ENCODE results near the gene SORT1. TPM values are rescaled to one million over a fixed set of nuclear protein-coding genes. Genes with fewer than 3 reads are reported as not detected.

The SORT1 gene
- total RNA-seq, 1 experiment from 2014 or later, result 47.9 TPM

DNA sequence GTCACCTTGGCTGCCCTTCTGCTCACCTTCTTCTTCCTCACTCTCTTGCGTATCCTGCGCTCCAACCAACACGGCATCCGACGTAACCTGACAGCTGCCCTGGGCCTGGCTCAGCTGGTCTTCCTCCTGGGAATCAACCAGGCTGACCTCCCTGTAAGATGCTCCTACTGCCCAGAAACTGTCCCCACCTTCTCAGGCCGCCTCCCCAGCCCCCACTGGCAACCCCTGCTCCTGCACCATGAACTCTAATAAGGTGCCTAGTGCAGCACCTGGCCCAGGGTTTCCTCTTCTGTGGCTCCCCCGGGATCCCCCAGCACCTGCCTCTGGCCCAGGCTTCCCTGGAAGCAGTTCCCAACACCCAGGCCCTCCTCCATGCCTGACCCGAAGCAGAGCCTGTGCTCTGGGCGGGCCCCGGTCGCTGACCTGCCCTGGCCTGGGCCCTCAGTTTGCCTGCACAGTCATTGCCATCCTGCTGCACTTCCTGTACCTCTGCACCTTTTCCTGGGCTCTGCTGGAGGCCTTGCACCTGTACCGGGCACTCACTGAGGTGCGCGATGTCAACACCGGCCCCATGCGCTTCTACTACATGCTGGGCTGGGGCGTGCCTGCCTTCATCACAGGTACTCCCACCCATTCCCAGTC, 127.6 kb downstream of the SORT1 start:
- Mint-ChIP-seq H3K27ac (peak overlapping the region in 1 of 3 experiments; percentile 27; a peak in 1 of 7 replicates), H3K9me3 (no peaks in the 10 kb centered on the region; a peak in 1 of 5 replicates), H3K4me3 (no peak overlapping the region; a peak in 1 of 5 replicates), H3K36me3 (ENCODE audit: insufficient read depth in 1 of 3, low read depth in 3 of 3) (peaks cover 9 to 52% (median 52%) of the 10 kb centered on the region in 3 experiments; a peak in 6 of 7 replicates), H3K4me1 (peaks cover 13 to 14% of the 10 kb centered on the region in 2 experiments), H3K27me3 (ENCODE audit: low read depth) (no peaks in the 10 kb centered on the region)
- H3K4me1 ChIP-seq (ENCODE audit: insufficient read depth, low read length), result no peaks in the 10 kb centered on the region; the same call in 1 of the 2 replicates
- no peaks in the 10 kb centered on the region for H3K79me2 ChIP-seq (ENCODE audit: insufficient read depth, low read length)
- H2BK15ac ChIP-seq (ENCODE audit: low read depth, low read length), result no peak overlapping the region
- no peak overlapping the region for H3K18ac ChIP-seq (ENCODE audit: insufficient read length, low read depth, low read length)
- H3K23ac ChIP-seq (ENCODE audit: insufficient read length, low read depth, low read length), result no peak overlapping the region
- H3K4me2 ChIP-seq (ENCODE audit: insufficient read depth, insufficient read length, low read length), result no peak overlapping the region
- H2BK120ac ChIP-seq (ENCODE audit: low read depth, low read length, poor library complexity, severe bottlenecking), result no peak overlapping the region
- no peak overlapping the region for H2AFZ ChIP-seq (ENCODE audit: low read length)
- no peak overlapping the region for H2AK5ac ChIP-seq (ENCODE audit: insufficient read length, low read length)
- no peak overlapping the region for H2BK12ac ChIP-seq (ENCODE audit: insufficient read length, low read depth, low read length)
- no CpG with 5 or more reads among the region's 17 CpGs for WGBS (ENCODE audit: extremely low coverage, insufficient read length, low lambda C conversion rate)
- no peak overlapping the region for H3K14ac ChIP-seq (ENCODE audit: insufficient read depth, low read length)
- no peak overlapping the region for H4K91ac ChIP-seq (ENCODE audit: insufficient read length, low read depth, low read length)
- H2BK20ac ChIP-seq (ENCODE audit: low read depth, low read length, poor library complexity, severe bottlenecking), result no peak overlapping the region
- no peak overlapping the region for H4K8ac ChIP-seq (replicated peaks; ENCODE audit: insufficient read length, low read depth, low read length)
- H3K4ac ChIP-seq (ENCODE audit: low read depth, low read length), result no peak overlapping the region
- DNase-seq, result no peak
- no peaks in the 10 kb centered on the region for H3K27me3 ChIP-seq (ENCODE audit: insufficient read depth, low read length)
- TF ChIP-seq, protein P1, sequence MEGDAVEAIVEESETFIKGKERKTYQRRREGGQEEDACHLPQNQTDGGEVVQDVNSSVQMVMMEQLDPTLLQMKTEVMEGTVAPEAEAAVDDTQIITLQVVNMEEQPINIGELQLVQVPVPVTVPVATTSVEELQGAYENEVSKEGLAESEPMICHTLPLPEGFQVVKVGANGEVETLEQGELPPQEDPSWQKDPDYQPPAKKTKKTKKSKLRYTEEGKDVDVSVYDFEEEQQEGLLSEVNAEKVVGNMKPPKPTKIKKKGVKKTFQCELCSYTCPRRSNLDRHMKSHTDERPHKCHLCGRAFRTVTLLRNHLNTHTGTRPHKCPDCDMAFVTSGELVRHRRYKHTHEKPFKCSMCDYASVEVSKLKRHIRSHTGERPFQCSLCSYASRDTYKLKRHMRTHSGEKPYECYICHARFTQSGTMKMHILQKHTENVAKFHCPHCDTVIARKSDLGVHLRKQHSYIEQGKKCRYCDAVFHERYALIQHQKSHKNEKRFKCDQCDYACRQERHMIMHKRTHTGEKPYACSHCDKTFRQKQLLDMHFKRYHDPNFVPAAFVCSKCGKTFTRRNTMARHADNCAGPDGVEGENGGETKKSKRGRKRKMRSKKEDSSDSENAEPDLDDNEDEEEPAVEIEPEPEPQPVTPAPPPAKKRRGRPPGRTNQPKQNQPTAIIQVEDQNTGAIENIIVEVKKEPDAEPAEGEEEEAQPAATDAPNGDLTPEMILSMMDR (conservative IDR thresholded peaks at IDR 0.05), result no peak
- H3K9ac ChIP-seq (ENCODE audit: extremely low read depth, insufficient read length, low read length), result no peak overlapping the region
- no peaks in the 10 kb centered on the region for H4K20me1 ChIP-seq (ENCODE audit: control insufficient read depth, insufficient read depth, insufficient read length)
- no peak overlapping the region for H2BK5ac ChIP-seq (ENCODE audit: insufficient read length, low read length)
- H3T11ph ChIP-seq (ENCODE audit: low read length), result no peak overlapping the region
- no peaks in the 10 kb centered on the region for H3K79me1 ChIP-seq (ENCODE audit: insufficient read depth, low read depth, low read length, poor library complexity, severe bottlenecking)
- no peak overlapping the region for H3K27ac ChIP-seq (ENCODE audit: insufficient read length, low read depth, low read length)
- no peak overlapping the region for H4K5ac ChIP-seq (ENCODE audit: insufficient read length, low read depth, low read length)
- H3K9me3 ChIP-seq (ENCODE audit: control insufficient read depth, low read depth, low read length), result no peaks in the 10 kb centered on the region
- H3K23me2 ChIP-seq (ENCODE audit: insufficient read length, low read depth, low read length, poor library complexity, severe bottlenecking), result no peaks in the 10 kb centered on the region
- no peak overlapping the region for H3K56ac ChIP-seq (ENCODE audit: insufficient read length, low read depth, low read length)
